HFFc6 (cell line): ENCODE measurements around the gene OR52R1. TPM values are rescaled to one million over a fixed set of nuclear protein-coding genes. Genes with fewer than 3 reads are reported as not detected.

ENCODE experiments used
- DNase-seq: peaks from one replicate; pipeline ENCODE4 v3.0.0-alpha.2; 2018
- H3K27ac Mint-ChIP-seq: 2 replicates; pipeline ENCODE4 v1.8.0; 2020; ENCODE audit warnings: mild to moderate bottlenecking, mixed read lengths
- H3K27me3 Mint-ChIP-seq: 2 replicates; pipeline ENCODE4 v1.8.0; 2021; ENCODE audit warnings: mild to moderate bottlenecking, moderate library complexity, mixed read lengths; ENCODE audit not compliant: insufficient read depth
- H3K36me3 Mint-ChIP-seq: 2 replicates; pipeline ENCODE4 v1.8.0; 2021; ENCODE audit warnings: low read depth, mixed read lengths
- H3K4me1 Mint-ChIP-seq: 2 replicates; pipeline ENCODE4 v1.8.0; 2020; ENCODE audit warnings: low read depth, mixed read lengths
- H3K4me3 Mint-ChIP-seq: 2 replicates; pipeline ENCODE4 v1.8.0; 2020; ENCODE audit warnings: mild to moderate bottlenecking, moderate library complexity, mixed read lengths
- H3K9me3 Mint-ChIP-seq: 2 replicates; pipeline ENCODE4 v1.8.0; 2020; ENCODE audit warnings: mild to moderate bottlenecking, mixed read lengths
- total RNA-seq, 6 experiments: library from RNA; stranded (reverse); fragmentation: NEBNext Ultra II Directional; extraction: Animal tissue kit (Norgen Biotek cat#: 25700); gene quantifications; 2 replicates in 1 of 6; 3 replicates in 5 of 6; pipeline ENCODE4 v1.2.3, GENCODE V29; 2021
- TF ChIP-seq, protein P1 (sequence below): fragments of 200-600 bp; sonication (generic); IDR thresholded peaks from 2 replicates; pipeline ENCODE4 v1.5.0; 2021; ENCODE audit warnings: antibody characterized with exemption, mild to moderate bottlenecking

Gene OR52R1
- total RNA-seq, 6 experiments from 2014 or later = not detected

- no peaks in the 10 kb centered on the region for H3K4me1 Mint-ChIP-seq
Measured at GRCh38 chr11:4766420-4767043, 37.6 kb downstream of the OR52R1 start.

GRCh38 chr11:4763096-4763495, 41.1 kb downstream of the OR52R1 start:
- Mint-ChIP-seq H3K9me3 (peaks cover 25% of the 10 kb centered on the region), H3K27ac (no peak overlapping the region), H3K36me3 (no peaks in the 10 kb centered on the region; the same call in 1 of the 2 replicates), H3K4me3 (no peak overlapping the region), H3K27me3 (no peaks in the 10 kb centered on the region), H3K4me1 (no peaks in the 10 kb centered on the region)
- no peak for DNase-seq
- TF ChIP-seq, protein P1, sequence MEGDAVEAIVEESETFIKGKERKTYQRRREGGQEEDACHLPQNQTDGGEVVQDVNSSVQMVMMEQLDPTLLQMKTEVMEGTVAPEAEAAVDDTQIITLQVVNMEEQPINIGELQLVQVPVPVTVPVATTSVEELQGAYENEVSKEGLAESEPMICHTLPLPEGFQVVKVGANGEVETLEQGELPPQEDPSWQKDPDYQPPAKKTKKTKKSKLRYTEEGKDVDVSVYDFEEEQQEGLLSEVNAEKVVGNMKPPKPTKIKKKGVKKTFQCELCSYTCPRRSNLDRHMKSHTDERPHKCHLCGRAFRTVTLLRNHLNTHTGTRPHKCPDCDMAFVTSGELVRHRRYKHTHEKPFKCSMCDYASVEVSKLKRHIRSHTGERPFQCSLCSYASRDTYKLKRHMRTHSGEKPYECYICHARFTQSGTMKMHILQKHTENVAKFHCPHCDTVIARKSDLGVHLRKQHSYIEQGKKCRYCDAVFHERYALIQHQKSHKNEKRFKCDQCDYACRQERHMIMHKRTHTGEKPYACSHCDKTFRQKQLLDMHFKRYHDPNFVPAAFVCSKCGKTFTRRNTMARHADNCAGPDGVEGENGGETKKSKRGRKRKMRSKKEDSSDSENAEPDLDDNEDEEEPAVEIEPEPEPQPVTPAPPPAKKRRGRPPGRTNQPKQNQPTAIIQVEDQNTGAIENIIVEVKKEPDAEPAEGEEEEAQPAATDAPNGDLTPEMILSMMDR = no peak

More at GRCh38 chr11:4766420-4767043, 37.6 kb downstream of the OR52R1 start:
- Mint-ChIP-seq H3K9me3 (peaks cover 34% of the 10 kb centered on the region), H3K36me3 (no peaks in the 10 kb centered on the region; the same call in 1 of the 2 replicates), H3K27ac (no peak overlapping the region), H3K27me3 (no peaks in the 10 kb centered on the region), H3K4me3 (no peak overlapping the region)
- TF ChIP-seq, protein P1 = no peak
- DNase-seq = no peak

Other genes with a start within 250 kb of the OR52R1 start
- gene OR52I2, start 222.6 kb downstream of the OR52R1 start, total RNA-seq = not detected
- not detected for gene OR52I1, start 210.3 kb downstream of the OR52R1 start, total RNA-seq
- 1 to 10 TPM; 6.4 to 10.0 (median 8.6) TPM for gene TRIM68, start 196.1 kb downstream of the OR52R1 start, total RNA-seq
- not detected for gene OR51D1, start 166.9 kb downstream of the OR52R1 start, total RNA-seq
- gene OR51E1, start 160.4 kb downstream of the OR52R1 start, total RNA-seq = not detected
- under 1 TPM in 4 of 6 experiments, not detected in 2; 0.09 to 0.32 (median 0.12) TPM for gene OR51E2, start 106.5 kb downstream of the OR52R1 start, total RNA-seq
- not detected for gene MMP26, start 99.6 kb downstream of the OR52R1 start, total RNA-seq
- gene OR51F1, start 34.4 kb downstream of the OR52R1 start, total RNA-seq = not detected
- gene OR51F2, start 16.9 kb upstream of the OR52R1 start, total RNA-seq = not detected
- not detected for gene OR51S1, start 44.8 kb upstream of the OR52R1 start, total RNA-seq
- not detected for gene OR51T1, start 77.5 kb upstream of the OR52R1 start, total RNA-seq
- gene OR51A7, start 99.4 kb upstream of the OR52R1 start, total RNA-seq = not detected
- not detected for gene OR51G2, start 115.0 kb upstream of the OR52R1 start, total RNA-seq
- gene OR51G1, start 120.0 kb upstream of the OR52R1 start, total RNA-seq = not detected
- not detected for gene OR51A4, start 143.2 kb upstream of the OR52R1 start, total RNA-seq
- gene OR51A2, start 151.3 kb upstream of the OR52R1 start, total RNA-seq = not detected
- not detected for gene OR51L1, start 190.5 kb upstream of the OR52R1 start, total RNA-seq
- gene OR52J3, start 242.1 kb upstream of the OR52R1 start, total RNA-seq = not detected